Gastrocnemius medialis (tissue), 4 donors: ENCODE data around the gene COPS2. TPM values are rescaled to one million over a fixed set of nuclear protein-coding genes. Genes with fewer than 3 reads are reported as not detected.

Experiments
- ATAC-seq, 2 donors: fragments of 150-250 bp; one replicate each; pipeline ENCODE4 v1.9.1; 2016
- DNase-seq, 2 donors: peaks; one replicate each; pipeline ENCODE4 v3.0.0-alpha.2; 2019
- H3K27ac ChIP-seq, 4 donors: fragments of 200-600 bp; sonication (generic); 1 replicate in 1 of 4; 2 replicates in 3 of 4; pipeline ENCODE4 v1.5.1; 2016 to 2018; ENCODE audit warnings: mild to moderate bottlenecking in 2 of 4, moderate library complexity in 1 of 4
- H3K27me3 ChIP-seq, 3 donors: fragments of 200-600 bp; sonication (generic) in 2 of 3; 1 replicate in 1 of 3; 2 replicates in 2 of 3; pipeline versions ENCODE4 v1.5.1 to v1.6.0; 2016 to 2019; ENCODE audit warnings: mild to moderate bottlenecking in 1 of 3, moderate library complexity in 1 of 3
- H3K36me3 ChIP-seq, 2 donors: fragments of 200-600 bp; sonication (generic) in 1 of 2; one replicate each; pipeline ENCODE4 v1.5.1; 2017 to 2018
- H3K4me1 ChIP-seq, 2 donors: fragments of 200-600 bp; sonication (generic) in 1 of 2; one replicate each; pipeline ENCODE4 v1.5.1; 2016 to 2017; ENCODE audit warnings: mild to moderate bottlenecking in 2 of 2
- H3K4me3 ChIP-seq, 4 donors: fragments of 200-600 bp; sonication (generic) in 3 of 4; 1 replicate in 1 of 4; 2 replicates in 3 of 4; pipeline ENCODE4 v1.5.1; 2016 to 2019; ENCODE audit warnings: mild to moderate bottlenecking in 2 of 4
- H3K9me3 ChIP-seq, 3 donors: fragments of 200-600 bp; sonication (generic) in 2 of 3; 1 replicate in 1 of 3; 2 replicates in 2 of 3; pipeline ENCODE4 v1.5.1; 2016 to 2019
- POLR2A ChIP-seq, 2 donors: fragments of 450-650 bp; IDR thresholded peaks; one replicate each; pipeline ENCODE4 v1.6.1; 2017; ENCODE audit warnings: antibody characterized with exemption in 2 of 2, mild to moderate bottlenecking in 2 of 2, moderate library complexity in 2 of 2
- in situ Hi-C, 4 donors: fragments of 200-750 bp; cut with MboI; loops; one replicate each; pipeline versions ENCODE4 v1.15.0 to v1.8.0; 2017; ENCODE audit warnings: low sequenced_read_pairs in 4 of 4
- intact Hi-C: fragments of 100-400 bp; cut with DNase I; formaldehyde crosslinking; loops from one replicate; pipeline ENCODE4 v1.15.1; 2023; ENCODE audit warnings: low total_unique reads
- total RNA-seq, 4 donors: library from RNA; depleted of rRNA; stranded (reverse); fragments of >200 nt; gene quantifications; one replicate each; pipeline versions ENCODE4 v1.1.0 to v1.2.3, GENCODE V29; 2016
- TF ChIP-seq, protein P1 (sequence below), 5 experiments: fragments of 450-650 bp in 3 of 5; fragments of 200-600 bp in 2 of 5; sonication (generic) in 2 of 5; IDR thresholded peaks in 4 of 5; conservative IDR thresholded peaks in 1 of 5; 1 replicate in 4 of 5; 2 replicates in 1 of 5; pipeline ENCODE4 v1.5.1; 2016 to 2019; ENCODE audit warnings: antibody characterized with exemption in 5 of 5, mild to moderate bottlenecking in 3 of 5, moderate library complexity in 3 of 5

The COPS2 gene
- total RNA-seq, 4 donors from 2014 or later, result 69.5 to 98.2 (median 93.2) TPM

DNA sequence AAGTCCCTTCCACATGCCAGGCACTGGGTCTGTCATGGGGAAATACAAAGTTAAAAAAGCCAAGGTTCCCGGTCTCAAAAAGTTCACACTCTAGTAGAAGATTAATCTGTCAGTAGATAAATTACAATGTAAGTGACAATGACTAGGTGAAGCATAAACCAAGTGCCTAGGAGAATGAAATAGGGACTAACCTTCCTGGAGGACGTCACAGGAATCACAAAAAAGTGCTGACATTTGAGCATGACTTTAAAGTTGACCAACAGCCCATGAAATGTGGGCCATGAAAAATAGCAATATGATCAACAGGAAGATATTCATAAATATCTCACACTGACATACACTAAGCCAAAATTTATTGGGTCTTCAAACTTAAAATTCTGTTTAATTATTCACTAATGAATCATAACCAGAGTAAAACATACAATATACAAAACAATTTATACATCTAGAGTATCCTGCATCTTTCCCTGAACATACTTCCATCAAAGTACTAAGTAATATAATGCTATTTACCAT lies 20.0 kb downstream of the COPS2 start:
- intact Hi-C loops (no loop called here), in situ Hi-C loops (loop anchor here in 1 of 4 donors (10.0 kb wide), 1 partner anchor 271 kb away; no protein-coding TSS in a partner anchor)
- TF ChIP-seq, protein P1, sequence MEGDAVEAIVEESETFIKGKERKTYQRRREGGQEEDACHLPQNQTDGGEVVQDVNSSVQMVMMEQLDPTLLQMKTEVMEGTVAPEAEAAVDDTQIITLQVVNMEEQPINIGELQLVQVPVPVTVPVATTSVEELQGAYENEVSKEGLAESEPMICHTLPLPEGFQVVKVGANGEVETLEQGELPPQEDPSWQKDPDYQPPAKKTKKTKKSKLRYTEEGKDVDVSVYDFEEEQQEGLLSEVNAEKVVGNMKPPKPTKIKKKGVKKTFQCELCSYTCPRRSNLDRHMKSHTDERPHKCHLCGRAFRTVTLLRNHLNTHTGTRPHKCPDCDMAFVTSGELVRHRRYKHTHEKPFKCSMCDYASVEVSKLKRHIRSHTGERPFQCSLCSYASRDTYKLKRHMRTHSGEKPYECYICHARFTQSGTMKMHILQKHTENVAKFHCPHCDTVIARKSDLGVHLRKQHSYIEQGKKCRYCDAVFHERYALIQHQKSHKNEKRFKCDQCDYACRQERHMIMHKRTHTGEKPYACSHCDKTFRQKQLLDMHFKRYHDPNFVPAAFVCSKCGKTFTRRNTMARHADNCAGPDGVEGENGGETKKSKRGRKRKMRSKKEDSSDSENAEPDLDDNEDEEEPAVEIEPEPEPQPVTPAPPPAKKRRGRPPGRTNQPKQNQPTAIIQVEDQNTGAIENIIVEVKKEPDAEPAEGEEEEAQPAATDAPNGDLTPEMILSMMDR (IDR thresholded peaks at IDR 0.05 in 4 of 5, conservative IDR thresholded peaks at IDR 0.05 in 1 of 5), result no peak
- no peak for TF ChIP-seq POLR2A (IDR thresholded peaks at IDR 0.05)
- no peaks in the 10 kb centered on the region for H3K4me1 ChIP-seq
- peaks cover 6 to 90% of the 10 kb centered on the region in 2 donors for H3K36me3 ChIP-seq
- DNase-seq, result no peak
- no peak for ATAC-seq
- no peaks in the 10 kb centered on the region for H3K9me3 ChIP-seq
- H3K4me3 ChIP-seq, result no peak overlapping the region
- no peak overlapping the region for H3K27ac ChIP-seq
- H3K27me3 ChIP-seq, result no peaks in the 10 kb centered on the region

DNA sequence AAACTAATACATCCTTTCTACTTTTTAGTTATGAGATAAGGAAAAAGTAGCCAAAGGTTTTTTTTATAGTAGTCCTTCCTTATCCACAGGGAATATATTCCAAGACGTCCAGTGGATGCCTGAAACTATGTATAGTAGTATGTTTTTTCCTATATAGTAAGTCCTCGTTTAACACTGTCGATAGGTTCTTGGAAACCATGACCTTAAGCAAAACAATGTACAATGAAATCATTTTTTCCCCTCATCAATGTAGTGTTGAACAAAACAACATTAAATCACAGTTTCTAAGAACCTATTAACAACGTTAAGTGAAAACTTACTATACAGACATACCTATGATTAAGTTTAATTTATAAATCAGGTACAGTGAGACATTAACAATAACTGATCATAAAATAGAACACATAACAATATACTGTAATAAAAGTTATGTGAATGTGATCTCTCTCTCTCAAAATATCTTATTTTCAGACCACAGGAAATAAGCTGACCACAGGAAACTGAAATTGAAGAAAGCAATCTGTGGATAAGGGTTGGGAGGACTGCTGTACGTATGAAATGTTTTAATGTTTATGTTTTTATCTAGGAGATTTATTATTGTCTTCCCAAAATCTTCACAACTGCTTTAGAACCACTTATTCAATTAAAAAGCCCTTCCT lies 20.6 kb downstream of the COPS2 start:
- Histone ChIP-seq H3K4me1 (no peaks in the 10 kb centered on the region), H3K27ac (no peak overlapping the region), H3K9me3 (no peaks in the 10 kb centered on the region), H3K4me3 (no peak overlapping the region), H3K36me3 (peaks cover 6 to 90% of the 10 kb centered on the region in 2 donors), H3K27me3 (no peaks in the 10 kb centered on the region)
- DNase-seq (no peak), ATAC-seq (no peak)
- TF ChIP-seq, protein P1 (IDR thresholded peaks at IDR 0.05 in 4 of 5, conservative IDR thresholded peaks at IDR 0.05 in 1 of 5), result no peak
- no peak for TF ChIP-seq POLR2A (IDR thresholded peaks at IDR 0.05)
- in situ Hi-C loops (loop anchor here in 1 of 4 donors (10.0 kb wide), 1 partner anchor 270 kb away; no protein-coding TSS in a partner anchor), intact Hi-C loops (no loop called here)

DNA sequence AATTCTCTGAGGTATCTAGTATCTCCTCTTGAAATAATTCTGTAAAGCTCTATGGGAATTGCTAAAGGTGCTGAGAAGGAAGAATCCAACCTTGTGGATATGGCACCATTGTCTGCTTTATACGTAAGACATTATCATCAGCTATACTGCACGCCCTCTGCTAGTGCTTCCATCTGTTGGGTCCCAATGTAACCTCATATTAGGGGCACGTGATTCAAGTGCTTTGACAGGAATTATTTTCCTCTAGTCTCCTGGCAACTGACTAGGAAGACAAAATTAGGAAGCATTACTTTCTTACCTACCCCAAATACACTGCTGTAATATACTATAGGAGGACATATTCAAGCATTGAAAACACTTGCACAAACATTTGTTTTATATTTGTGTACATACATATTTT lies 24.0 kb downstream of the COPS2 start:
- DNase-seq (no peak), ATAC-seq (no peak)
- Histone ChIP-seq H3K4me3 (no peak overlapping the region), H3K27ac (no peak overlapping the region), H3K4me1 (no peaks in the 10 kb centered on the region), H3K9me3 (no peaks in the 10 kb centered on the region), H3K36me3 (peaks cover 9 to 93% of the 10 kb centered on the region in 2 donors), H3K27me3 (no peaks in the 10 kb centered on the region)
- no peak for TF ChIP-seq POLR2A (IDR thresholded peaks at IDR 0.05)
- TF ChIP-seq, protein P1 (IDR thresholded peaks at IDR 0.05 in 4 of 5, conservative IDR thresholded peaks at IDR 0.05 in 1 of 5), result no peak
- in situ Hi-C loops (loop anchor here in 1 of 4 donors (10.0 kb wide), 1 partner anchor 267 kb away; no protein-coding TSS in a partner anchor), intact Hi-C loops (no loop called here)

DNA sequence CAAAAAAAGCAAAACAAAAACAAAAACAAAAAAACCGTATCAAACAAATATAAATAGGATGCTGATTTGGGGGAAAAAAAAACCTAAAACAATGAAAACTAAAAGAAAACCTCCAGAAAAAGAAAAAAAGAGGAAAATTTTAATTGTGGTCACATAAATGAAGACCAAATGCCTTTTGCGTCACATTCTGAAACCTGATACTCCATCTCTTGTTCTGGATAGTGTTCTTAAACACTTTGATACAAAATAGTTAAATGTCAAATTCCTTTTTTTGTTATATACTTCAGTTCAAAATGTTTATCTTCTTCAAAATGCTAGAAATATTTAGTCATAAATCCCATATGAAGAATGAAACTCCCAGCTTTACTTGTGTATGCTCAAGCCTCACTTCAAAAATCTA lies 31.0 kb downstream of the COPS2 start:
- Histone ChIP-seq H3K27me3 (no peaks in the 10 kb centered on the region), H3K4me1 (no peaks in the 10 kb centered on the region), H3K36me3 (peaks cover 3 to 37% of the 10 kb centered on the region in 2 donors), H3K4me3 (no peak overlapping the region), H3K27ac (no peak overlapping the region), H3K9me3 (no peaks in the 10 kb centered on the region)
- in situ Hi-C loops (no loop called here), intact Hi-C loops (no loop called here)
- ATAC-seq (no peak), DNase-seq (no peak)
- TF ChIP-seq, protein P1 (IDR thresholded peaks at IDR 0.05 in 4 of 5, conservative IDR thresholded peaks at IDR 0.05 in 1 of 5), result no peak
- no peak for TF ChIP-seq POLR2A (IDR thresholded peaks at IDR 0.05)
